Activated naive CD4-positive, alpha-beta T cell treated with anti-CD3 and anti-CD28 coated beads, Interleukin-2, amount 50 U/mL, for 24 hours (primary cell): Measurements from ENCODE around the gene FN3K.
"Not testable (repeated sequence)": the region's sequence is repeated elsewhere in the genome, so short reads cannot be mapped to it uniquely, and the experiment has no call there.

ENCODE experiments used
- H3K27ac Mint-ChIP-seq: one replicate; pipeline ENCODE4 v1.8.0; 2021; ENCODE audit warnings: mild to moderate bottlenecking, mixed read lengths
- H3K27me3 Mint-ChIP-seq: one replicate; pipeline ENCODE4 v1.8.0; 2021; ENCODE audit warnings: mixed read lengths
- H3K36me3 Mint-ChIP-seq: one replicate; pipeline ENCODE4 v1.8.0; 2021; ENCODE audit warnings: mixed read lengths
- H3K4me1 Mint-ChIP-seq: one replicate; pipeline ENCODE4 v1.8.0; 2021; ENCODE audit warnings: mixed read lengths
- H3K4me3 Mint-ChIP-seq: one replicate; pipeline ENCODE4 v1.8.0; 2021; ENCODE audit warnings: mild to moderate bottlenecking, mixed read lengths
- H3K9me3 Mint-ChIP-seq: one replicate; pipeline ENCODE4 v1.8.0; 2021; ENCODE audit warnings: mixed read lengths

Gene FN3K

DNA sequence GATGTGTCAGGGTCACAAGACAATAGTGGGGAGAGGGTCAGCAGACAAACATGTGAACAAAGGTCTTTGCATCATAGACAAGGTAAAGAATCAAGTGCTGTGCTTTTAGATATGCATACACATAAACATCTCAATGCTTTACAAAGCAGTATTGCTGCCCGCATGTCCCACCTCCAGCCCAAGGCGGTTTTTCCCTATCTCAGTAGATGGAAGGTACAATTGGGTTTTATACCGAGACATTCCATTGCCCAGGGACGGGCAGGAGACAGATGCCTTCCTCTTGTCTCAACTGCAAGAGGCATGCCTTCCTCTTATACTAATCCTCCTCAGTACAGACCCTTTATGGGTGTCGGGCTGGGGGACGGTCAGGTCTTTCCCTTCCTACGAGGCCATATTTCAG is 9.3 kb downstream of the FN3K start:
- H3K36me3 Mint-ChIP-seq, result peaks cover 18% of the 10 kb centered on the region
- not testable (repeated sequence) for H3K27me3 Mint-ChIP-seq, H3K9me3 Mint-ChIP-seq, H3K4me1 Mint-ChIP-seq, H3K27ac Mint-ChIP-seq, H3K4me3 Mint-ChIP-seq

DNA sequence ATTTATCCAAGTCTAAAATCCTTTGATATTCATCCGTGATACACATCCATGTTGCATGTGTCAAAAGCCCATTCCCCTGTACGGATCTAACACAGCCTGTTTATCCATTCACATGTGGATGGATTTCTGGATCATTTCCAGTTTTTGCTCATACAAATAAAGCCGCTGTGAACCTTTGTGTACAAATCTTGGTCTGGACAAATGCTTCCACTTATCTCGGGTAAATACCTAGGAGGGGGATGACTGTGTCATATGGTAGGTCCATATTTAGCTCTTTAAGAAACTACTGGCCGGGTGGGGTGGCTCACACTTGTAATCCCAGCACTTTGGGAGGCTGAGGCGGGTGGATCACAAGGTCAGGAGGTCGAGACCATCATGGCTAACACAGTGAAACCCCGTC is 10.1 kb downstream of the FN3K start:
- H3K4me3 Mint-ChIP-seq, result no peak overlapping the region

DNA sequence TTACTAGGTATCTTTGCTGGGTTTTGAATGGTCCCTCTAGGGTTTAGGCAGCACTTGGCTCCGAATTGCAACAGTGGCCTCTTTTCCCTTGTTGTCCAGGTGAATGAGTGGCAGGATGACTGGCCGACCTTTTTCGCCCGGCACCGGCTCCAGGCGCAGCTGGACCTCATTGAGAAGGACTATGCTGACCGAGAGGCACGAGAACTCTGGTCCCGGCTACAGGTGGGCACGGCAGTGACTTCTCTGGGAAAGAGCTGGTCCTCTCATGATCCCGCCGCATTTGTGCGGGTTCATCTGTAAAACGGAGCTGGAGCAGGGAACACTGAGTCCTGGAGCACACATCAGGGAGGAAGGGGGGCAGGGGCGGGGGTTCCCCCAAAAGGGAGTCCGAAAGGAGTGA is 13.3 kb downstream of the FN3K start:
- no peak overlapping the region for H3K4me3 Mint-ChIP-seq
- no peaks in the 10 kb centered on the region for H3K27me3 Mint-ChIP-seq
- H3K36me3 Mint-ChIP-seq, result no peaks in the 10 kb centered on the region
- H3K27ac Mint-ChIP-seq, result no peak overlapping the region
- no peaks in the 10 kb centered on the region for H3K9me3 Mint-ChIP-seq
- H3K4me1 Mint-ChIP-seq, result peaks cover 13% of the 10 kb centered on the region

More for the DNA sequence above, 10.1 kb downstream of the FN3K start:
- Mint-ChIP-seq H3K4me1 (no peaks in the 10 kb centered on the region), H3K9me3 (no peaks in the 10 kb centered on the region), H3K27me3 (no peaks in the 10 kb centered on the region), H3K36me3 (peaks cover 13% of the 10 kb centered on the region), H3K27ac (no peak overlapping the region)

DNA sequence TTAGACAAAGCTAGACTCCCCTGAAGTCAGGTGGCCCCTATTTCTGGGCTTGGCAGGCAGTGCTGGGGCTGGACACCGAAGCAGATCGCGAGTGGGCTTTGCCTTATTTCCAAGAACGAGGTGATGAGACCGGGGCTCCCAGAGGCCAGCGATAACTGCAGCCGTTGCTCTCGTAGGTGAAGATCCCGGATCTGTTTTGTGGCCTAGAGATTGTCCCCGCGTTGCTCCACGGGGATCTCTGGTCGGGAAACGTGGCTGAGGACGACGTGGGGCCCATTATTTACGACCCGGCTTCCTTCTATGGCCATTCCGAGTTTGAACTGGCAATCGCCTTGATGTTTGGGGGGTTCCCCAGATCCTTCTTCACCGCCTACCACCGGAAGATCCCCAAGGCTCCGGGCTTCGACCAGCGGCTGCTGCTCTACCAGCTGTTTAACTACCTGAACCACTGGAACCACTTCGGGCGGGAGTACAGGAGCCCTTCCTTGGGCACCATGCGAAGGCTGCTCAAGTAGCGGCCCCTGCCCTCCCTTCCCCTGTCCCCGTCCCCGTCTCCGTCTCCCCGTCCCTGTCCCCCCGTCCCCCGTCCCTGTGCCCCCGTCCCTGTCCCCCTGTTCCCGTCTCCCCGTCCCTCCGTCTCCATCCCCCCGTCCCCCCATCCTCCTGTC is 15.0 kb downstream of the FN3K start:
- H3K4me3 Mint-ChIP-seq, result peak overlapping the region; percentile 73
- H3K9me3 Mint-ChIP-seq, result no peaks in the 10 kb centered on the region
- no peaks in the 10 kb centered on the region for H3K27me3 Mint-ChIP-seq
- H3K27ac Mint-ChIP-seq, result peak overlapping the region; percentile 70
- peaks cover 27% of the 10 kb centered on the region for H3K4me1 Mint-ChIP-seq
- no peaks in the 10 kb centered on the region for H3K36me3 Mint-ChIP-seq

DNA sequence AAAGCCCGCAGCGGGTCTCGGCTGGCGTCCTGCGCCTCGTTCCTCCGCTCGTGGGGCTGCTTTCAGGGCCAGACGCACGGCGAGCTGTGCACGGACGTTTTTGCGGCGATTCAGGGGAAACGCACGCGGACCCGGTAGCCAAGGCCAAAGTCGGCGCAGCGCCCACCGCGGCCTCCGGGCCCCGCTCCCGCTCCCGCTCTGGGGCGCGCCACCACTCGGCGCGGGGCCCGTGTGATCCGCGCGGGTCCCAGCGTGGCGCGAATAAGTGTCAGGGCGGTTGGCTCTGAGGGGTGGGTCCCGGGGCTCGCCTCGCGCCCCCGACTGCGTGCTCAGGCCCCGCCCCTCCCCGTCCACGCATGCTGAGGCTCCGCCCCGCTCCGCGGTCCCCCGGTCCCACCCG is 15.8 kb downstream of the FN3K start:
- Mint-ChIP-seq H3K9me3 (no peaks in the 10 kb centered on the region), H3K4me1 (peaks cover 31% of the 10 kb centered on the region), H3K36me3 (no peaks in the 10 kb centered on the region), H3K27ac (no peak overlapping the region), H3K27me3 (no peaks in the 10 kb centered on the region), H3K4me3 (no peak overlapping the region)

DNA sequence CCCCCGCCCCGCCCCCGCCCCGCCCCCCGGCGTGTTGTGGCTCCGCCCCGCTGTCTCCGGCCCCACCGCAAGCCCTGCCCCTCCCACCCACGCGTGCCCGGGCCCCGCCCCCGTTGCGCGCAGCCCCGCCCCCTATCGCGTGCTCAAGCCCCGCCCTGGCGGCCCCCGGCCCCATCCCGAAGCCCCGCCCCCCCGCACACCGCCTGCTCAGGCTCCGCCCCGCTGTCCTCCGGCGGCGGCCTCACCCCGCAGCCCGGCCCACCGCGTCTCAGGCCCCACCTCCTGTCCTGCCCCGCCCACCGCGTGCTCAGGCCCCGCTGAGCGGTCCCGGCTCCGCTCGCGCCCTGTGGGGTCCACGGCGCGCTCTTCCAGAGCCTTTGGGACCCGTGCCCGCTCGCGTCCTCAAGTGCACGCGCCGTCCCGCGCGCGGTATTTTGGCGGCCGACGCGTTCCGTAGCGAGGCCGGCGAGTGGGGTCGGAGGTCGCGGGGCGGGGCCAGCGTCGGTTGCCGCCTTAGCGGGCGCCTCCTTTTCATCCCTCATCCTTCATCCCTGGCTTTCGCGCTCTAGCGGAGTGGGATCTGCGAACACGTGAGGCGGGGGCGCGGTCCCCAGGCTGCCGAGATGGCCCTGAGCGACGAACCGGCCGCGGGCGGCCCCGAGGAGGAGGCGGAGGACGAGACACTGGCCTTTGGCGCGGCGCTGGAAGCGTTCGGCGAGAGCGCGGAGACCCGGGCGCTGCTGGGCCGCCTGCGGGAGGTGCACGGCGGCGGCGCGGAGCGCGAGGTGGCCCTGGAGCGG is 16.4 kb downstream of the FN3K start, which contains the start of gene TBCD:
TBCD (plus strand) TSS at position 495 of the 800 bp plus-strand sequence; CDS start at position 624, 129 bp downstream.
- no peaks in the 10 kb centered on the region for H3K9me3 Mint-ChIP-seq
- peak within 1 kb of the TSS; percentile 24 for H3K27ac Mint-ChIP-seq
- H3K27me3 Mint-ChIP-seq, result no peaks in the 10 kb centered on the region
- H3K4me3 Mint-ChIP-seq, result peak within 1 kb of the TSS; percentile 88
- H3K36me3 Mint-ChIP-seq, result no peaks in the 10 kb centered on the region
- H3K4me1 Mint-ChIP-seq, result peaks cover 31% of the 10 kb centered on the region

DNA sequence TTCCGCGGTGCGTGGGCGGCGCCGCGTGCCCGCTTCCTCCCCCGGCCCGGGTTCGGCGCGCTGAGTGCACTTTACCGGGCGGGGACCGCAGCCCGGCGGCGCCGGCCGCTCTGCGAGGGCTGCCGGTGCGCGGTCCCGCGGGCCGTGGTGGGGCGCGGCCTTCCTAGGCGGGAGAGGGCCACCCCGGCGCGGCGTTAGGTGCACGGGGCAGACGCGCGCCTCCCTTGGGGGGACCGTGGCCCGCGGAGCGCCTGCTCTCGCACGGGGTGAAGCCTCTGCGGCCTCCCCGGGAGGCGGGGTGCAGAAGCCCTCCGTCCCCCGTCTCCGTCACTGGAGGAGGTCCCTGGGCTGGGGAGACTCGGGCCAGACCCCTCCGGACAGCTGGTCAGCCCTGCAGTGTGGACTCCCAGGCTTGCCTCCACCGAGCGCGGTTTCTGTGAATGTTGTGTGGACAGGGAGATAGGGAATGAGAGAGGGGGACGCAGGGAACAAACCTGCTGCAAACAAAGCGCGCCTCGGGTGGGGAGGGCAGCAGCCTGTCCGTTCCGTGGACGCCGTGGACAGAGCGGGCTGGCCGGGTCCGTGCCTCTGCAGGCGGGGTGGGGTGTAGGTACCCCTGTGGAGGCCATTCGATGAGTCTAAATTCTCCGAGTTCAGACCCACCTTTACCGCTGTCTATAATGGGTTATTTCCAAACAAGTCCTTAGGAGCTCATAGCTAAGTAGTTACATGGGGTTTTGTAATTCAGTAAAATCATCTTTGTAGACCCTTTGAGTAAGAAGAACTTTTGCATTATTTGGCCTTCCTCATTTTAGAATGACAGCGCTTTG is 17.2 kb downstream of the FN3K start:
- Mint-ChIP-seq H3K27ac (peak overlapping the region; percentile 24), H3K9me3 (no peaks in the 10 kb centered on the region), H3K36me3 (no peaks in the 10 kb centered on the region), H3K4me3 (peak overlapping the region; percentile 88), H3K27me3 (no peaks in the 10 kb centered on the region), H3K4me1 (peaks cover 31% of the 10 kb centered on the region)

DNA sequence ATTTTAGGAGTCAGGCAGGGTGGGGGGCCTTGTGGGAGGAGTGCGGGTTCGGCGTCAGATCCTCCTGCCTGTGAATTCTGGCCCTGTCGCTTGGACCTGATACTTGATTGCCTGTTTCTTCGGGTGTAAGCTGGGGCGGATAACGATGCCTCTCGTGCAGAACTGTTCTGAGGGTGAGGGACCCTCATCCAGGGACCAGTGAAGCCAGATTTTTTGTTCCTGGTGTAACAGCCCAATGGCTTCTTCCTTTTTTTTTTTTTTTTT is 17.7 kb downstream of the FN3K start:
- H3K27ac Mint-ChIP-seq, result no peak overlapping the region
- H3K4me3 Mint-ChIP-seq, result peak overlapping the region; percentile 88
- no peaks in the 10 kb centered on the region for H3K27me3 Mint-ChIP-seq
- H3K4me1 Mint-ChIP-seq, result peaks cover 31% of the 10 kb centered on the region
- H3K36me3 Mint-ChIP-seq, result no peaks in the 10 kb centered on the region
- no peaks in the 10 kb centered on the region for H3K9me3 Mint-ChIP-seq

DNA sequence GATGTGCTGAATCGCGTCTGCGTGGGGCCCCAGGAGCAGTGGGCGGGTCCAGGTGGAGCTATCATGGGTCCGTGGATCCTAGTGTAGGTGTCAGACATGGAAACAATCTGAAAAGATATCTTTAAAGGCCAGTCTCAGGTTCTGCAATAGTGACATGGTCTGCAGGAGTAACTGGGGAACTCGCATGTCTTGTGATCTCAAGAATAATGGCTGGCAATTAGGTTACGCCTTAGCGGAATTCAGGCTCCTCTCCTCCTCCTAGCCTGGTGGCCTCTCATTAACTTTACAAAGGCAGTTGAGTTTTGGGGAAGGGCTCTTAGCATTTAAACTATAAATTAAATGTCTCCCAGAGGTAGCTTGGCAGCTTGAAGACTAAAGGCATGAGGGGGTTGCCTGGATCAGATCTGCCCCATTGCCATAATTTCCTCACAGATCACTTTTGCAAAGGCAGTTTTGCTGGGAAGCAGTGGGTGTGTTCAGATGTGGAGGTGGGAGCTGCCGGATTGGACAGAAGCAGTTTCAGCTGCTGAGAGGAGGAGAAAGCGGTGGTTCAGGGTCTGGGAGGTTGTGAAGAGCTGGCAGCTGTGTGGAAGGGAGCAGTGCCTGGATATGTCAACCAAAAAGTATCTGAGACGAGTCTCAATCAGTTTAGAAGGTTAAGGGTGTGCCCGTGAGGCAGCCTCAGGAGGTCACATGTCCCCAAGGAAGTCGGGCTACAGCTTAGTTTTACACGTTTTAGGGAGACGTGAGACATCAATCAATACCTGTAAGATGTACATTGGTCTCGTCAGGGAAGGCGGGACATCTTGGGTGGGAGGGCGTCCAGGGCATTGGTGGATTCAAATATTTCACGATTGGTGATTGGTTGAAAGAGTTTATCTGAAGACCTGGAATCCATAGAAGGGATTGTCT is 19.1 kb downstream of the FN3K start:
- Mint-ChIP-seq H3K9me3 (no peaks in the 10 kb centered on the region), H3K4me1 (peaks cover 31% of the 10 kb centered on the region), H3K4me3 (peak overlapping the region; percentile 30), H3K27ac (peak overlapping the region; percentile 65), H3K27me3 (no peaks in the 10 kb centered on the region), H3K36me3 (no peaks in the 10 kb centered on the region)

DNA sequence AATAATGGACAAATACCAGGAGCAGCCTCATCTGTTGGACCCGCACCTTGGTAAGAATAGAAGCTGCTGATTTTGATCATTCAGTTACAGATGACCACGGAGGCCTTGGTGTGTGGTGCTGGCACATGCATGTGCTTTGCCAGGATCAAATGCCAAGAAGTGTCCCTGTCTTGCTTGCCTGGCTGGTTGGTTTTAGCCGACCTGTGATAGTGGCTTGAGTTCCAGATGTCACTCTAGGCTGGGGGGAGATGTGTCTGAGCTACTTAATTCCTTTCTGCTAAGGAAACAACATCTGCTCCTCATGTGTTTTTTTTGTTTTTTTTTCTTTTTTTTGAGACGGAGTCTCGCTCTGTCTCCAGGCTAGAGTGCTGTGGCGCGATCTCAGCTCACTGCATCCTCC is 20.8 kb downstream of the FN3K start:
- Mint-ChIP-seq H3K4me3 (no peak overlapping the region), H3K27ac (no peak overlapping the region), H3K36me3 (peaks cover 2% of the 10 kb centered on the region), H3K4me1 (peaks cover 35% of the 10 kb centered on the region), H3K9me3 (no peaks in the 10 kb centered on the region), H3K27me3 (no peaks in the 10 kb centered on the region)

DNA sequence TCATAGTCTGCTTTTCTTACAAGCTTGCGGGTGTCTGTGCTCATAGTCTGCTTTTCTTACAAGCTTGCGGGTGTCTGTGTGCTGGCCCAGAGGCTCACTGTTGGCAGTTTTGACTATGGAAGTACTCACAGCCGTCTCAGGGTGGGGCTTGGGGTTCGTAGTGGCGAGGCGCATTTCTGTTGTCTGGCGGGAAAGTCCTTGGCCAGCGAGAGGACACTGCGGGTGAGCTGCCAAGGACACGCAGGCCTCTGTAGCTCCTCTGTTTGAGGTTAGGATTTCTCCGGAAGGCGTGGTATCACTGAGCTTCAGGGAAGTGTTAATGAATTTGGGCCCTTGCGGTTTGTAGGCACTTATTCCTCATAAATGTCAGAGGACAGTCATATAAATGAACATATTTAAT is 30.0 kb downstream of the FN3K start:
- H3K36me3 Mint-ChIP-seq, result peaks cover 20% of the 10 kb centered on the region
- peaks cover 17% of the 10 kb centered on the region for H3K4me1 Mint-ChIP-seq
- no peaks in the 10 kb centered on the region for H3K9me3 Mint-ChIP-seq
- no peak overlapping the region for H3K4me3 Mint-ChIP-seq
- H3K27me3 Mint-ChIP-seq, result no peaks in the 10 kb centered on the region
- H3K27ac Mint-ChIP-seq, result no peak overlapping the region

DNA sequence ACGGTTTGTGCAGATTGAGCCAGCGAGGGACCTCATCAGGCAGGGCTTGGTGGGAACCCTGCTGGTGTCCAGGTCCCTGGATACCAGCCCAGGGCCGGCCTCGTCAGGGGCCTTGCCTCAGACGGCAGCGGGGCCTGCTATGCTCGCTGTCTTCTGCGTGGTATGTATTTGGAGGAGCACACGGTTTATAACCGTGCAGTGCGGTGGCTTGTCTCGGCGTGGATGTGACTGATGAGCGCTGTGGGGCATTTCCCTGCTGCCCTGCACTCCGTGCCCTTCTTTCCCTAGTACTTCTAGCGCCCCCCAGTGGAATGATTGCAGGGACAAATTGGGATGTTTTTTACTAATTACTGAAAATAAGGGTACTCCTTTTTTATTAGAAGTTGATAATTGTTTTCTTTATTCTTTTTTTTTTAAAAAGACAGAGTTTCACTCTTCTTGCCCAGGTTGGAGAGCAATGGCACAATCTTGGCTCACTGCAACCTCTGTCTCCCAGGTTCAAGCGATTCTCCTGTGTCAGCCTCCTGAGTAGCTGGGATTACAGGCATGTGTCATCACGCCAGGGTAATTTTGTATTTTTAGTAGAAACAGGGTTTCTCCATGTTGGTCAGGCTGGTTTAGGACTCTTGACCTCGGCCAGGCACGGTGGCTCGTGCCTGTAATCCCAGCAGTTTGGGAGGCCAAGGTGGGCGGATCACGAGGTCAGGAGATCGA is 31.8 kb downstream of the FN3K start:
- Mint-ChIP-seq H3K4me3 (no peak overlapping the region), H3K9me3 (no peaks in the 10 kb centered on the region), H3K4me1 (peaks cover 19% of the 10 kb centered on the region), H3K27ac (no peak overlapping the region), H3K27me3 (no peaks in the 10 kb centered on the region), H3K36me3 (peaks cover 18% of the 10 kb centered on the region)

DNA sequence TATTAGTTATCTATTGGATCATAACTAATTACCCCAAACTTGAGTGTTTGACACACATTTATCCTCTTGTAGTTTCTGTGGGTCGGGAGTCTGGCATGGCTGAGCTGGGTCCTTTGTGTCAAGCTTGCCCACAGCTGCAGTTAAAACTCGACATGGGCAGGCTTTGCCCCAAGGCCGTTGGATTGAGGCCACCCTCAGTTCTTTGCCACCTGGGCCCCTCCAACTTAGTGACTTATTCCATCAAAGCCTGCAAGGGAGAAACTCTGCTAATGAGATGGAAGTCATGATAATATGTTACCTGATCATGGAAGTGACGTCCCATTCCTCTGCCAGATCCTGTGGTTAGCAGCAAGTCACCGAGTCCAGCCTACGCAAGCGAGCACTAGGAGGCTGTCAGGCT is 33.6 kb downstream of the FN3K start:
- Mint-ChIP-seq H3K9me3 (no peaks in the 10 kb centered on the region), H3K27me3 (no peaks in the 10 kb centered on the region), H3K36me3 (peaks cover 20% of the 10 kb centered on the region), H3K27ac (no peak overlapping the region), H3K4me3 (no peak overlapping the region), H3K4me1 (peaks cover 14% of the 10 kb centered on the region)

DNA sequence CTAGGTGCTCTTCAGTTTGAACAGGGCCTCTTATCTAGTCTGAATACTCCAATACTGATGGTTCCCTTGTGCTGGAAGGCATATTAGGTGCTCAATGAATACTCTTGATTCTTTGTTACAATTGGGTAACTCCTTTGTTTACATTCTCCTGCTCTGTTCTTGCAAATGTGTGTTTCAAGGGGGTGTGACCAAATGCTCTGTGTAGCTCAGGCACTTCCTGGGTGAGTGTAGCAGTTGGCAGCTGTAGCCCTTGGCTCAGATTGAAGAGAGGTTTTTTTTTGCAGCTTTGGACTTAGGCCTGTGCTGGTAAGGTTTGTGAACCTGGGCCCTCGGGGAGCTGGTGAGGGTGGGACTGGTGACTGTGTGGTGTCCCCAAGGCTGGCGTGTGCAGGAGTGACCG is 36.6 kb downstream of the FN3K start:
- Mint-ChIP-seq H3K4me3 (no peak overlapping the region), H3K27ac (no peak overlapping the region), H3K4me1 (peaks cover 15% of the 10 kb centered on the region), H3K9me3 (no peaks in the 10 kb centered on the region), H3K27me3 (no peaks in the 10 kb centered on the region), H3K36me3 (peaks cover 19% of the 10 kb centered on the region)

DNA sequence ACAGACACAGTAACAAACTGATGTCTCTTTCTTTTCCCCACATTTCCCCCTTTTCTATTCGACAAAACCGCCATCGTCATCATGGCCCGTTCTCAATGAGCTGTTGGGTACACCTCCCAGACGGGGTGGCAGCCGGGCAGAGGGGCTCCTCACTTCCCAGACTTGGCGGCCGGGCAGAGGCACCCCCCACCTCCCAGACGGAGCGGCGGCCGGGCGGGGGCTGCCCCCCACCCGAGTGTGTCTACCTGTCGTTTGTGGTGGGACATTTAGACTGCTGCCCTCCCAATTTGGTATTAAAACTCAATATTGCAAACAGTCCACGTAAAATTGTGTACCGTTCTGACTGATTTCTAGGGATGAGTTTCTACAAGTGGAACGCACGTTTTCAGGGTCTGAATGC is 39.0 kb downstream of the FN3K start:
- peaks cover 14% of the 10 kb centered on the region for H3K36me3 Mint-ChIP-seq
- not testable (repeated sequence) for H3K4me3 Mint-ChIP-seq, H3K27ac Mint-ChIP-seq

More for the DNA sequence above, 39.0 kb downstream of the FN3K start:
- H3K27me3 Mint-ChIP-seq, H3K9me3 Mint-ChIP-seq: not testable (repeated sequence)
- H3K4me1 Mint-ChIP-seq, result peaks cover 15% of the 10 kb centered on the region
